Peyer's patch (tissue), 4 donors: ENCODE measurements around the gene RPL23. TPM values are rescaled to one million over a fixed set of nuclear protein-coding genes. Genes with fewer than 3 reads are reported as not detected.

Experiments used
- DNase-seq, 3 donors: peaks; one replicate each; pipeline ENCODE4 v3.0.0-alpha.2; 2017 to 2019
- H3K27ac ChIP-seq, 4 donors: fragments of 200-600 bp; sonication (generic); one replicate each; pipeline ENCODE4 v1.5.1; 2016 to 2019
- H3K27me3 ChIP-seq, 2 donors: fragments of 200-600 bp; sonication (generic); one replicate each; pipeline ENCODE4 v1.5.1; 2019
- H3K36me3 ChIP-seq, 3 donors: fragments of 200-600 bp; sonication (generic); one replicate each; pipeline ENCODE4 v1.5.1; 2016 to 2019
- H3K4me1 ChIP-seq, 4 donors: fragments of 200-600 bp; sonication (generic); one replicate each; pipeline ENCODE4 v1.5.1; 2016 to 2019
- H3K4me3 ChIP-seq, 4 donors: fragments of 200-600 bp; sonication (generic); 1 replicate in 3 of 4; 2 replicates in 1 of 4; pipeline ENCODE4 v1.5.1; 2016 to 2019; ENCODE audit warnings: mild to moderate bottlenecking in 1 of 4
- H3K9me3 ChIP-seq, 4 donors: fragments of 200-600 bp; sonication (generic); one replicate each; pipeline ENCODE4 v1.5.1; 2016 to 2019; ENCODE audit warnings: mild to moderate bottlenecking in 1 of 4
- POLR2A ChIP-seq, 2 donors: fragments of 450-650 bp; IDR thresholded peaks; one replicate each; pipeline ENCODE4 v1.5.1; 2017; ENCODE audit warnings: antibody characterized with exemption in 2 of 2, mild to moderate bottlenecking in 2 of 2, moderate library complexity in 2 of 2
- total RNA-seq, 4 donors: library from RNA; depleted of rRNA; stranded (reverse); fragments of >200 nt; gene quantifications; one replicate each; pipeline ENCODE4 v1.1.0, GENCODE V29; 2016
- TF ChIP-seq, protein P1 (sequence below), 6 experiments: fragments of 450-650 bp in 4 of 6; fragments of 200-600 bp in 2 of 6; sonication (generic) in 1 of 6; IDR thresholded peaks; one replicate each; pipeline ENCODE4 v1.5.1; 2017 to 2019; ENCODE audit warnings: antibody characterized with exemption in 6 of 6, mild to moderate bottlenecking in 3 of 6, moderate library complexity in 1 of 6

Gene RPL23
- total RNA-seq, 4 donors from 2014 or later = 347 to 1,233 (median 540) TPM

DNA sequence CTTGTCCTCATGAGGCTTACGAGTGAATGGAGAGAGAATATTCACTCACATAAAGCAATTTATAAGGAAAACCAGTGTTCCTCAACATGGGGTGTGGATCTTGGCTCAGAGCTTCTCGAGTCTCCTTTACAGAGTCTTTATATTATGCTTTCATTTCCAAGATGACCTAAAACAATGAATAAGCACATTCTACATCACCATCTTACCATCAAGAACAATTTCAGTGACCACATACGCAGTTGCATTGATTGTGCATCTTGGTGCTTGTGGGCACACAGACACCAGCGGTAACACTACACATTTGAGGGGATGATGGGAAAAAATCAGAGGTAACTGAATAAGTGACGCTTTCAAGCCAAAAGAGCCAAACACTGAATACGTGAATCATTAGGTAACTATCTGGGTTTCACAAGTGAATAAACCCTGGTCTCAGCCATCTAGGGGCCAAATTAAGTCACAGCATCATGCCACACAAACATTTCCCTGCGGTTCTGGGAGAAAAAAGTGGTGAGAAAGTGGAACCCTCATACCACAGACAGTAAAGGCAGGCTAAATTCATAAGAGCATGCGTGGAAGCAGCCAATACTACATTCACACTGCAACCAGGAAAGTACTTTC is 37.8 kb downstream of the RPL23 start:
- TF ChIP-seq, protein P1, sequence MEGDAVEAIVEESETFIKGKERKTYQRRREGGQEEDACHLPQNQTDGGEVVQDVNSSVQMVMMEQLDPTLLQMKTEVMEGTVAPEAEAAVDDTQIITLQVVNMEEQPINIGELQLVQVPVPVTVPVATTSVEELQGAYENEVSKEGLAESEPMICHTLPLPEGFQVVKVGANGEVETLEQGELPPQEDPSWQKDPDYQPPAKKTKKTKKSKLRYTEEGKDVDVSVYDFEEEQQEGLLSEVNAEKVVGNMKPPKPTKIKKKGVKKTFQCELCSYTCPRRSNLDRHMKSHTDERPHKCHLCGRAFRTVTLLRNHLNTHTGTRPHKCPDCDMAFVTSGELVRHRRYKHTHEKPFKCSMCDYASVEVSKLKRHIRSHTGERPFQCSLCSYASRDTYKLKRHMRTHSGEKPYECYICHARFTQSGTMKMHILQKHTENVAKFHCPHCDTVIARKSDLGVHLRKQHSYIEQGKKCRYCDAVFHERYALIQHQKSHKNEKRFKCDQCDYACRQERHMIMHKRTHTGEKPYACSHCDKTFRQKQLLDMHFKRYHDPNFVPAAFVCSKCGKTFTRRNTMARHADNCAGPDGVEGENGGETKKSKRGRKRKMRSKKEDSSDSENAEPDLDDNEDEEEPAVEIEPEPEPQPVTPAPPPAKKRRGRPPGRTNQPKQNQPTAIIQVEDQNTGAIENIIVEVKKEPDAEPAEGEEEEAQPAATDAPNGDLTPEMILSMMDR (IDR thresholded peaks at IDR 0.05) = peak in 2 of 6 experiments; percentile 5 to 11
- no peak for TF ChIP-seq POLR2A (IDR thresholded peaks at IDR 0.05)
- no peaks in the 10 kb centered on the region for H3K4me1 ChIP-seq
- H3K27me3 ChIP-seq = no peaks in the 10 kb centered on the region
- H3K4me3 ChIP-seq = no peak overlapping the region
- H3K36me3 ChIP-seq = peaks cover 0 to 92% (median 0%) of the 10 kb centered on the region in 3 donors
- DNase-seq = no peak
- no peaks in the 10 kb centered on the region for H3K9me3 ChIP-seq
- no peak overlapping the region for H3K27ac ChIP-seq

DNA sequence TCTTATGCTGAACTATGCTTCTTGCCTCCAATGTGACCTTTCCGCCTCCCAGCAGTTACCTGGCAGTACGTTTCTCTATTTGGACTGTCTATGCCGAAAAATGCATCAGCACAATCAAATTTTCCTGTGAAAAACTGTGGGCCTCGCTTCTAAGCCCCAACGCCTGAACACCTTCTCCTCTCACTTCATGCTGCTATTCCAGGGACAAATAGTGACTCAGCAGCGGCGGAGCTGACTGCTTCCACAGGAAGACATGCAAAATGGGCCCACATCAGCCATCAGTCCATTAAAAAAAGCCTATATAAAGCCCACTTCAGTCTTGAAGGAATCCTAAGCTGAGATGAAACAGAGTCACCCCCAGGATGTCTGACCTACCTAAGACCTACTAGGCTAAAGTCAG is 43.7 kb downstream of the RPL23 start:
- TF ChIP-seq POLR2A (IDR thresholded peaks at IDR 0.05) = no peak
- TF ChIP-seq, protein P1 (IDR thresholded peaks at IDR 0.05) = no peak
- no peak overlapping the region for H3K27ac ChIP-seq
- peaks cover 0 to 100% (median 0%) of the 10 kb centered on the region in 3 donors for H3K36me3 ChIP-seq
- H3K4me1 ChIP-seq = no peaks in the 10 kb centered on the region
- no peak for DNase-seq
- no peak overlapping the region for H3K4me3 ChIP-seq
- no peaks in the 10 kb centered on the region for H3K9me3 ChIP-seq
- no peaks in the 10 kb centered on the region for H3K27me3 ChIP-seq

DNA sequence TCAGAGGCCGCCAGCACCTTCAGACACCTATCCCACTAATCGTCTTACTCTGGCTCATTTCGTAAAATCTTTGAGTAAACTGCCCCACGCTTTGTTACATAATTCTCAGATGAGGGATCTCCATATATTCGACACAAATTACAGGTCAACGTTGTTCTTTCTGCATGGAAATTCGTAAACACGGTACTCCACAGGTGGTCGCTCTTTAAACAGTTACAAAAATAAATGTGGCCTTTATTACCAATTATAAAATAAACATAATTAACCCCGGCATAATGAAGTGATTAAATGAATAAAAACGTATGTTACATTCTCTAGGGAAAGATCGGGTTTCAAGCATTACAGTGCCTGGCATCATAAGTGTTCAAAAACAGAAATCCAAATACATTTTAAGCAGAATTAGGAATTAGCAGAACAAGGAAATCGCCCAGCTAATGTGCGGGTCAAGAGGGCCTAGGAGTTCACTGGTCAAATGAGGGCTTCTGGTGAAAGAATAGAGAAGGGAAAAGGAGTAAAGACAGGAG is 53.2 kb downstream of the RPL23 start:
- Histone ChIP-seq H3K27ac (peak overlapping the region; percentile 99 to 100 (median 99)), H3K27me3 (no peaks in the 10 kb centered on the region), H3K4me1 (peaks cover 4 to 36% (median 8%) of the 10 kb centered on the region in 4 donors), H3K4me3 (peak overlapping the region; percentile 82 to 99 (median 98)), H3K9me3 (no peaks in the 10 kb centered on the region), H3K36me3 (peaks cover 0 to 43% (median 0%) of the 10 kb centered on the region in 3 donors)
- TF ChIP-seq, protein P1 (IDR thresholded peaks at IDR 0.05) = no peak
- TF ChIP-seq POLR2A (IDR thresholded peaks at IDR 0.05) = no peak
- DNase-seq = no peak

- Histone ChIP-seq H3K27me3 (no peaks in the 10 kb centered on the region), H3K9me3 (no peaks in the 10 kb centered on the region), H3K27ac (peak within 1 kb of the TSS; percentile 99 to 100 (median 99)), H3K36me3 (peaks cover 0 to 37% (median 0%) of the 10 kb centered on the region in 3 donors), H3K4me1 (peaks cover 4 to 36% (median 8%) of the 10 kb centered on the region in 4 donors), H3K4me3 (peak within 1 kb of the TSS; percentile 82 to 99 (median 98))
- peak; percentile 92 to 97 (median 95) for DNase-seq
- peak; percentile 11 to 46 for TF ChIP-seq POLR2A (IDR thresholded peaks at IDR 0.05)
- TF ChIP-seq, protein P1 (IDR thresholded peaks at IDR 0.05) = no peak
These were observed 53.9 kb downstream of the RPL23 start, which contains the start of gene PIP4K2B for GRCh38 chr17:38799501-38800236. Gene PIP4K2B (minus strand): TSS chr17:38799556. CDS start chr17:38799424, 132 bp downstream.

GRCh38 chr17:38798614-38799500 is 54.7 kb downstream of the RPL23 start:
- peak overlapping the region; percentile 99 to 100 (median 99) for H3K27ac ChIP-seq
- H3K27me3 ChIP-seq = no peaks in the 10 kb centered on the region
- H3K9me3 ChIP-seq = no peaks in the 10 kb centered on the region
- H3K36me3 ChIP-seq = peaks cover 0 to 29% (median 0%) of the 10 kb centered on the region in 3 donors
- DNase-seq = peak in 2 of 3 donors; percentile 65 to 75
- no peak for TF ChIP-seq POLR2A (IDR thresholded peaks at IDR 0.05)
- TF ChIP-seq, protein P1 (IDR thresholded peaks at IDR 0.05) = peak in 1 of 6 experiments; percentile 6
- peaks cover 4 to 36% (median 8%) of the 10 kb centered on the region in 4 donors for H3K4me1 ChIP-seq
- peak overlapping the region; percentile 82 to 99 (median 98) for H3K4me3 ChIP-seq
